IMR-90 (cell line): ENCODE measurements around the gene ELMOD3. TPM values are rescaled to one million over a fixed set of nuclear protein-coding genes. Genes with fewer than 3 reads are reported as not detected.
A peak's percentile ranks its signal among the peaks of the same experiment; 100 is the strongest.

Source experiments
- ATAC-seq: fragments of 200-7000 bp; cut with Tn5 transposase; 2 replicates; pipeline ENCODE4 v1.9.1; 2020; ENCODE audit warnings: low read depth, mild to moderate bottlenecking, moderate library complexity
- Bru-seq: library from RNA; stranded (reverse); fragments of 400-500 nt; gene quantifications from one replicate; lab custom pipeline; 2021; lab: Mats Ljungman, UMichigan
- BruChase-seq, 2 experiments: library from RNA; stranded (reverse); fragments of 400-500 nt; gene quantifications; one replicate each; lab custom pipeline; 2021; lab: Mats Ljungman, UMichigan
- BruUV-seq: library from RNA; stranded (reverse); fragments of 400-500 nt; replicated peaks from 2 replicates; lab custom pipeline; 2021; lab: Mats Ljungman, UMichigan
- CTCF ChIA-PET: fragments of 300-600 bp; formaldehyde crosslinking; extraction: SDS; loops from one replicate; lab custom pipeline; 2021; ENCODE audit warnings: antibody characterized with exemption; lab: Yijun Ruan, JAX
- POLR2A ChIA-PET: fragments of 300-600 bp; sonication (Branson Sonifier 250); formaldehyde crosslinking; loops from one replicate; lab custom pipeline; 2022; ENCODE audit warnings: antibody characterized with exemption; ENCODE audit not compliant: unreplicated experiment; lab: Charles Lee
- DNase-seq: peaks from one replicate; pipeline ENCODE4 v3.0.0; 2013
- H2AFZ ChIP-seq: replicated peaks from 2 replicates; pipeline ENCODE3; 2013; ENCODE audit warnings: low read length, mild to moderate bottlenecking; ENCODE audit not compliant: poor library complexity
- H2AK5ac ChIP-seq: 2 replicates; pipeline ENCODE4 v1.6.1; 2013; ENCODE audit warnings: low read depth, low read length, inconsistent platforms
- H2AK9ac ChIP-seq: replicated peaks from 2 replicates; pipeline ENCODE3; 2013; ENCODE audit warnings: mild to moderate bottlenecking, low read depth, low read length, moderate library complexity; ENCODE audit not compliant: poor library complexity
- H2BK120ac ChIP-seq: 2 replicates; pipeline ENCODE4 v1.6.1; 2013; ENCODE audit warnings: low read depth, low read length, inconsistent platforms
- H2BK15ac ChIP-seq: 3 replicates; pipeline ENCODE4 v1.6.1; 2013; ENCODE audit warnings: low read depth, low read length, inconsistent platforms
- H2BK20ac ChIP-seq: 2 replicates; pipeline ENCODE4 v1.6.1; 2013; ENCODE audit warnings: low read depth, mild to moderate bottlenecking, inconsistent platforms, low read length, moderate library complexity
- H2BK5ac ChIP-seq: 2 replicates; pipeline ENCODE4 v1.6.1; 2013; ENCODE audit warnings: mild to moderate bottlenecking, low read depth, low read length, inconsistent platforms; ENCODE audit not compliant: poor library complexity, severe bottlenecking
- H3K14ac ChIP-seq: replicated peaks from 2 replicates; pipeline ENCODE4 v1.6.1; 2013; ENCODE audit warnings: low read depth, low read length, inconsistent platforms
- H3K18ac ChIP-seq: 2 replicates; pipeline ENCODE4 v1.6.1; 2013; ENCODE audit warnings: low read depth, low read length, control low read depth
- H3K23ac ChIP-seq: 2 replicates; pipeline ENCODE4 v1.6.1; 2013; ENCODE audit warnings: low read depth, low read length, inconsistent platforms
- H3K27ac ChIP-seq: 2 replicates; pipeline ENCODE4 v1.5.1; 2013; ENCODE audit warnings: mild to moderate bottlenecking, control low read depth, low read length; ENCODE audit not compliant: insufficient read depth
- H3K27me3 ChIP-seq: 2 replicates; pipeline ENCODE4 v1.6.1; 2013; ENCODE audit warnings: low read length; ENCODE audit not compliant: control insufficient read depth, insufficient read depth
- H3K36me3 ChIP-seq: 2 replicates; pipeline ENCODE4 v1.6.1; 2013; ENCODE audit warnings: low read length, mixed read lengths; ENCODE audit not compliant: control insufficient read depth, insufficient read depth
- H3K4ac ChIP-seq: 2 replicates; pipeline ENCODE4 v1.6.1; 2013; ENCODE audit warnings: low read depth, low read length, inconsistent platforms
- H3K4me1 ChIP-seq: 2 replicates; pipeline ENCODE4 v1.6.1; 2013; ENCODE audit warnings: low read length, mixed read lengths; ENCODE audit not compliant: control insufficient read depth, insufficient read depth
- H3K4me2 ChIP-seq: 2 replicates; pipeline ENCODE4 v1.6.1; 2013; ENCODE audit warnings: low read depth, mild to moderate bottlenecking, control low read depth, low read length, moderate library complexity
- H3K4me3 ChIP-seq: 2 replicates; pipeline ENCODE4 v1.5.1; 2013; ENCODE audit warnings: low read depth, mild to moderate bottlenecking, control low read depth, low read length, moderate library complexity; ENCODE audit not compliant: insufficient read depth
- H3K56ac ChIP-seq: 2 replicates; pipeline ENCODE4 v1.6.1; 2013; ENCODE audit warnings: low read length, inconsistent platforms; ENCODE audit not compliant: insufficient read depth; ENCODE audit errors: extremely low read depth
- H3K79me1 ChIP-seq, 2 experiments: 2 replicates each; pipeline ENCODE4 v1.6.1; 2013; ENCODE audit warnings: low read length in 2 of 2, inconsistent platforms in 1 of 2, low read depth in 1 of 2
- H3K9ac ChIP-seq: 2 replicates; pipeline ENCODE4 v1.6.1; 2013; ENCODE audit warnings: low read depth, low read length, control low read depth
- H3K9me1 ChIP-seq: 2 replicates; pipeline ENCODE4 v1.6.1; 2013; ENCODE audit warnings: low read length, inconsistent platforms; ENCODE audit not compliant: insufficient read depth
- H3K9me3 ChIP-seq: 2 replicates; pipeline ENCODE4 v1.6.1; 2013; ENCODE audit warnings: low read length; ENCODE audit not compliant: control insufficient read depth, insufficient read depth
- H4K20me1 ChIP-seq: 2 replicates; pipeline ENCODE4 v1.6.1; 2013; ENCODE audit warnings: low read length, inconsistent platforms; ENCODE audit not compliant: insufficient read depth
- H4K5ac ChIP-seq: 2 replicates; pipeline ENCODE4 v1.6.1; 2013; ENCODE audit warnings: mild to moderate bottlenecking, low read depth, low read length, control low read depth
- H4K8ac ChIP-seq, 2 experiments: 2 replicates each; pipeline ENCODE4 v1.6.1; 2013; ENCODE audit warnings: low read depth in 2 of 2, low read length in 2 of 2, control low read depth in 1 of 2, inconsistent platforms in 1 of 2
- H4K91ac ChIP-seq: 2 replicates; pipeline ENCODE4 v1.6.1; 2013; ENCODE audit warnings: low read depth, low read length, inconsistent platforms; ENCODE audit not compliant: insufficient read depth
- MAFK ChIP-seq: IDR thresholded peaks from 2 replicates; pipeline ENCODE4 v1.6.1; 2012; ENCODE audit warnings: low read depth, low read length, improper control_type of control experiment
- MAZ ChIP-seq: IDR thresholded peaks from 2 replicates; pipeline ENCODE4 v1.6.1; 2012; ENCODE audit warnings: low read depth, mild to moderate bottlenecking, low read length, improper control_type of control experiment, moderate library complexity, borderline replicate concordance
- MXI1 ChIP-seq: IDR thresholded peaks from 2 replicates; pipeline ENCODE4 v1.6.1; 2012; ENCODE audit warnings: low read depth, mild to moderate bottlenecking, low read length, moderate library complexity, borderline replicate concordance
- POLR2A ChIP-seq: IDR thresholded peaks from 2 replicates; pipeline ENCODE4 v1.6.1; 2012; ENCODE audit warnings: mild to moderate bottlenecking, low read depth, low read length
- WGBS, 2 experiments: methylation state at CpG; one replicate each; pipeline versions ENCODE4 v1.1.5 to v1.1.7; 2013; ENCODE audit warnings: missing lambda C conversion rate in 2 of 2; ENCODE audit not compliant: insufficient read length in 1 of 2; ENCODE audit errors: extremely low coverage in 2 of 2; 5-methylcytosine and 5-hydroxymethylcytosine counted together
- dilution Hi-C: fragments of 300-500 bp; cut with HindIII; formaldehyde crosslinking; loops from one replicate; pipeline ENCODE4 v1.14.3; 2018; ENCODE audit warnings: low sequenced_read_pairs; ENCODE audit not compliant: unreplicated experiment
- in situ Hi-C: fragments of 300-500 bp; cut with MboI; formaldehyde crosslinking; loops from 3 replicates; pipeline ENCODE4 v1.14.3; 2019; ENCODE audit warnings: low sequenced_read_pairs, inconsistent platforms, mixed read lengths
- intact Hi-C: fragments of 100-400 bp; cut with micrococcal nuclease; formaldehyde crosslinking; loops from 2 replicates; pipeline ENCODE4 v1.10.0; 2022
- long read RNA-seq: library from polyadenylated mRNA; unstranded; transcript quantifications from one replicate; pipeline ENCODE4 v2.0.0, GENCODE V29; 2021; ENCODE audit not compliant: unreplicated experiment
- polyA plus RNA-seq, 3 experiments: library from polyadenylated mRNA; depleted of rRNA; stranded (reverse); fragments of >200 nt; gene quantifications; 2 replicates each; pipeline ENCODE4 v1.2.3, GENCODE V29; 2012; ENCODE audit warnings: low replicate concordance in 1 of 3
- total RNA-seq: library from RNA; depleted of rRNA; stranded (reverse); fragments of >200 nt; gene quantifications from 2 replicates; pipeline ENCODE4 v1.2.3, GENCODE V29; 2012; rRNA removed
- TF ChIP-seq, protein P1 (sequence below): fragments of 150-350 bp; IDR thresholded peaks from 2 replicates; pipeline ENCODE4 v1.6.1; 2017; ENCODE audit warnings: mild to moderate bottlenecking, antibody characterized with exemption, low read length, low read depth

Gene ELMOD3
- 10.8 and 13.1 TPM in 2 replicates for total RNA-seq
- 19.2 and 20.7 TPM in 2 replicates for polyA plus RNA-seq (2012; rRNA removed)
- 6.6 and 7.8 TPM in 2 replicates for polyA plus RNA-seq (2012; cell fraction: cytosol; rRNA removed)
- 72.0 and 88.6 TPM in 2 replicates for polyA plus RNA-seq (2012; cell fraction: nucleus; rRNA removed; ENCODE audit: low replicate concordance)
- percentile 71 among the genes with signal in this experiment for Bru-seq, nascent RNA
- BruChase-seq, experiment 1, labeled RNA remaining after a 6-hour chase = percentile 91 among the genes with signal in this experiment
- BruChase-seq, experiment 2, labeled RNA remaining after a 2-hour chase = percentile 85 among the genes with signal in this experiment
- long read RNA-seq, transcript ELMOD3-203 (14 exons, 2,413 nt) = major isoform, 5 of 24 reads
- long read RNA-seq, partial matches to known transcripts = 4 of 24 reads
- long read RNA-seq, other reads (novel, unspliced or antisense) = 14 of 24 reads

GRCh38 chr2:85354286-85355072 is at the start of gene ELMOD3, which contains the start of gene RETSAT:
ELMOD3 (plus strand) TSS chr2:85354769; CDS start chr2:85357199, 2,430 bp downstream.
RETSAT (minus strand) TSS chr2:85354528; CDS start chr2:85354507, 21 bp downstream.
- peak within 1 kb of the TSS; percentile 90 for H2AK5ac ChIP-seq
- H3K79me1 ChIP-seq = peaks cover 33 to 50% of the 10 kb centered on the region in 2 experiments
- peak within 1 kb of the TSS; percentile 90 for H3K56ac ChIP-seq
- H2AK9ac ChIP-seq = peak within 1 kb of the TSS; percentile 94
- ChIA-PET CTCF (interaction anchor here (0.9 to 1.0 kb wide), 2 partner anchors 9 to 22 kb away, joined by 3 read pairs; no protein-coding TSS in a partner anchor), POLR2A (interaction anchor here (0.6 to 1.2 kb wide), 5 partner anchors 10 to 279 kb away, joined by 3 to 7 read pairs (median 4); partner anchors contain the start of gene TGOLN2)
- intact Hi-C loops (loop anchor here (1.0 to 2.0 kb wide), 3 partner anchors 27 to 196 kb away; partner anchors contain the start of gene TGOLN2), dilution Hi-C loops (no loop called here), in situ Hi-C loops (no loop called here)
- DNase-seq = peak; percentile 100
- peak within 1 kb of the TSS; percentile 84 for H4K5ac ChIP-seq
- H4K91ac ChIP-seq = peak within 1 kb of the TSS; percentile 84
- H3K18ac ChIP-seq = peak within 1 kb of the TSS; percentile 77
- H3K4me3 ChIP-seq = peak within 1 kb of the TSS; percentile 64
- H3K4ac ChIP-seq = peak within 1 kb of the TSS; percentile 97
- peak within 1 kb of the TSS; percentile 87 for H3K4me2 ChIP-seq
- no peak within 1 kb of the TSS for H2BK20ac ChIP-seq
- 2% methylated on average over 27 of the region's 42 CpGs; no CpG with 5 or more reads in 1 of the 2 experiments for WGBS, 2 experiments
- peak; percentile 99 for ATAC-seq
- BruUV-seq = no TSS peak
- H2BK120ac ChIP-seq = peak within 1 kb of the TSS; percentile 62; the same call in 1 of the 2 replicates
- no peaks in the 10 kb centered on the region for H3K27me3 ChIP-seq
- H3K9me3 ChIP-seq = no peaks in the 10 kb centered on the region
- no peaks in the 10 kb centered on the region for H4K20me1 ChIP-seq
- H3K9ac ChIP-seq = peak within 1 kb of the TSS; percentile 96
- peaks cover 6% of the 10 kb centered on the region for H3K4me1 ChIP-seq
- H2BK5ac ChIP-seq = peak within 1 kb of the TSS; percentile 89
- peak within 1 kb of the TSS; percentile 31; the same call in 1 of the 3 replicates for H2BK15ac ChIP-seq
- TF ChIP-seq, protein P1, sequence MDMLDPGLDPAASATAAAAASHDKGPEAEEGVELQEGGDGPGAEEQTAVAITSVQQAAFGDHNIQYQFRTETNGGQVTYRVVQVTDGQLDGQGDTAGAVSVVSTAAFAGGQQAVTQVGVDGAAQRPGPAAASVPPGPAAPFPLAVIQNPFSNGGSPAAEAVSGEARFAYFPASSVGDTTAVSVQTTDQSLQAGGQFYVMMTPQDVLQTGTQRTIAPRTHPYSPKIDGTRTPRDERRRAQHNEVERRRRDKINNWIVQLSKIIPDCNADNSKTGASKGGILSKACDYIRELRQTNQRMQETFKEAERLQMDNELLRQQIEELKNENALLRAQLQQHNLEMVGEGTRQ = peak; percentile 24; the same call in 1 of the 2 replicates
- TF ChIP-seq MXI1 (peak; percentile 23; the same call in 1 of the 2 replicates), MAFK (no peak), MAZ (peak; percentile 69), POLR2A (peak; percentile 98)
- peak within 1 kb of the TSS; percentile 98 for H3K14ac ChIP-seq
- H3K23ac ChIP-seq = peak within 1 kb of the TSS; percentile 97
- peaks cover 28% of the 10 kb centered on the region for H3K36me3 ChIP-seq
- peak within 1 kb of the TSS; percentile 87 for H3K27ac ChIP-seq
- H3K9me1 ChIP-seq = peaks cover 16% of the 10 kb centered on the region
- peak within 1 kb of the TSS; percentile 88 to 99 for H4K8ac ChIP-seq
- H2AFZ ChIP-seq = peak within 1 kb of the TSS; percentile 98
